Stimulated activated CD4-positive, alpha-beta T cell treated with anti-CD3 and anti-CD28 coated beads, Interleukin-2, amount 100 ng/mL, for 4 hours (primary cell): ENCODE data around the gene CST8.

ENCODE experiments used
- DNase-seq: peaks from one replicate; pipeline ENCODE4 v3.0.0-alpha.2; 2020; ENCODE audit warnings: low read depth

CST8 gene

DNA sequence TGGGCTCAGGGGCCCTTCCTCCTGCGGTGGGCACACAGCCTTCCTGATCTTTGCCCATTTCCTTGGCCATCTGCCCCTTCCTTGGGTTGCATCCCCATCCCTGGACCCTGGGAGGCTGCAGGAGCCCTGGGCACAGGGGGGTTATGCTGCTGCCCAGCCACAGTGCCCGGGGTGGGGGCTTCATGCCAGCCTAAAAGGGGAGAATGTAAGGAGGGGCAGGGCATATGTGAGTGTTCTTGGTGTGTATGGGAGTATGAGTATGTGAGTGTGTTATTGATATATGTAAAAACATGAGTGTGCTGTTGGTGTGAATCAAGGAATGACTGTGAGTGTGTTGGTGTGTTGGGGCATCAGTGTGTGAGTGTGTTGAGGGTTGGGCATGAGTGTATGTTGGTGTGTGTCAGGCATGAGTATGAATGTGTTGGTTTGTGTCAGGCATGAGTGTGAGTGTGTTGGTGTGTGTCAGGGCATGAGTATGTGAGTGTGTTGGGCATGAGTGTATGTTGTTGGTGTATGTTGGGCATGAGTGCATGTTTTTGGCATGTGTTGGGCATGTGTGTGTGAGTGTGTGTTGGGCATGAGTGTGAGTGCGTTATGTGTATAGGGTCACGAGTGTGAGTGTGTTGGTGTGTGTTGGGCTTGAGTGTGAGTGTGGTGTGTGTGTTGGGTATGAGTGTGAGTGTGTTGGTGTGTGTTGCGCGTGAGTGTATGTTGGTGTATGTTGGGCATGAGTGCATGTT is 14.7 kb upstream of the CST8 start:
- no peak for DNase-seq

DNA sequence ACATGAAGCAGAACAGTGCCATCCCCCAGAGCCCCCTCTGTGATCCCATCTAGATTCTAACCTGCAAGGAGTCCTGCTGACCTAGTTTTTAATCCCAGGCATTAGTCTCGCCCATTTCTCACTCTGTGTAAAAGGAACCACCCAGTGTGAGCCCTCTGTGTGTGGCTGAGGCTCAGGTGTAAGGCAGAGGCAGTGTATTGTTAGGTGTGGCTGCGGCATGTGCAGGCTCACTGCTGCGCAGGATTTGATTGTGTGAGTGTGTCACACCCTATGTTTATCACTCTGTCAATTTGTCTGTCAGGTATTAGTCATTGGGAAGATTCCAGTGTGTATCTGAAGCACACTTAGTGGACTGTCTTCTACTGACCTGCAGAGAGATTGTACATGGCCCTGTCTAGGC is 13.7 kb upstream of the CST8 start:
- DNase-seq: no peak

DNA sequence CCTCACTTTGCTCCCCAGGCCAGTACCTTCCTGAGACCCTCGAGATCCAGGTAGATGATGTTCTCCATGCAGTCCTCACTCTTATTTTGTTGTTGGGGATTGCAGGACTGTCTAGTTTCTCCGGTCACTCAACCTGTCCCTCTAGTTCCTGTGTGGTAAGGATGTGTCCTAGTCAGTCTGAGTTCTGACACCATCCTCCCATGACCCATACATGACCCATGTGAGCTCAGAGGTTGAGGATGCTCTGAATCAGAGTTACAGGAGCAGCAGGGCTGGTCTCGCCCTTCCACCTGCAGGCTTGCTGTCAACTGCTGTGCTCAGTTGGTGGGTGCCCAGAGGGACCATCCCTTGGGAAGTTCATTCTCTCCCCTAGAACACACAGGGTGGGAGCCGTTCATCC is 11.9 kb upstream of the CST8 start:
- no peak for DNase-seq

DNA sequence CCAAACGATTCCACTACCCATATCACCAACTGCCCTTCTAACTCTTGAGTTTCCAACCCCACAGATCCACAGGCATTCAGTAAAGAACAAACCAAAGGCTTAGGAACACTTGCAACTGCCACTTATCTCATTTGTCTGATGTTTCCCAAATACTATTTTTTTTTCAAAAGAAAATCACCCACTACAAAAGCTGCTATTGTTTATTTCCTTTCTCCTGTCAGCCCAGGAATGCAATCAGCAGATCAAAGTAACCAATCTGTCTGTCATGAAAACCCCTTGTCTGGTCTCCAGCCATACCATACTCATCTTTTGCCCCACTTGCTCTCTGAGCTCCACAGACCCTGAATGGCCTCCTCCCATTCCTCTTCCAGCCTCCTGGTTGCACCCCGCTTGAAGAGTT is 8.8 kb upstream of the CST8 start:
- DNase-seq: no peak

DNA sequence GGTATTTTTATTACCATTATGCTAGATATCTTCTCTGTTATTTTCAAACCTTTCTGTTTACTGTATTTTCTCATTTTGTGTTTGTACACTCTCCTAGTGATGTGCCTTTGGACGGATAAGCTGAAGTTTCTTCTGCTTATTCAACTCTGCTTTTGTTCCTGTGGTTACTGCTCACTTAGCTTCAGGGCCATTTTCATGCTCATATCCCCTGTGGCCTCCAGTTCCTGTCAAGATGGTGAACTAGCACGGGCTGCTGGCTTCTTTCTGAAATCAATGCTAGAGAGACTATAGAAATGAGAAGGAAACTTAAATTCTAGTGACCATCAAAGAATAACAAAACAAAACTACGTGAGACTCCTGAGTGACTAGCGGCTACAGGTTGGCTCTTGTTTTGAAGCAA is 6.8 kb upstream of the CST8 start:
- DNase-seq: no peak

DNA sequence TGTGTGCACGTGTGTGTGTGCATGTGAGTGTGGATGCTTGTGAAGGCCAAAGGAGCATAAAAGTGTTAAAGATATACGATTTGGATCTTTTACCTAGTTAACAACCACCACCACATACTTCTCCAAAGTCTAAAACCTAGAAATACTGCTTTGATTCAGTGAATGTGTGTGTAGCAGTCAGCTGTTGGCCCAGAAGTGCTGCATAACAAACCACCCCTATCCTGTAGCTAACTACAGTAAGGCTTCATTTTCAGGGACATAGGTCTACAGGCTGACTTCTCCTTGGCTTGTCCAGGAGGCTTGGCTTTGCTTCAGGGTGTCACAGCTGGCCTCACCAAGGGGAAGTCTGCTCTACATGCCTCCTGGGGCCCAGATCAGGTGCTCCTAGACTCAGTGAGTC is 2.4 kb upstream of the CST8 start:
- DNase-seq: no peak

DNA sequence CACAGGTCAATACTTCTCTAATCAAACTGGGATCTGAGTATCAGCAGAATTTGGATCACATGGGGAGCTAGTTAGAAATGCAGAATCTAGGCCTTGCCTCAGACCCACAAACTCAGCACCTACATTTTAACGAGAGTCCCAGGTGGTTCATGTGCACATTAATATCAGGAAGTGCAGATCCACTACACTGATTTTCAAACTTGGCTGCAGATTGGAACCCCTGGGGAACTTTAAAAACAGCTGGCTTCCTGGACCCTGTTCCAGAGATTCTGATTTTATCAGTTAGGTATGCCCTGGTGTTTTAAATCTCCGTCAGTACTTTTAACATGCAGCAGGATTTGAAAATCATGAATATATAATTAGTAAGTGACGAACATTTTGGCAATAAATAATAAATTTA is 1.9 kb upstream of the CST8 start:
- no peak for DNase-seq

DNA sequence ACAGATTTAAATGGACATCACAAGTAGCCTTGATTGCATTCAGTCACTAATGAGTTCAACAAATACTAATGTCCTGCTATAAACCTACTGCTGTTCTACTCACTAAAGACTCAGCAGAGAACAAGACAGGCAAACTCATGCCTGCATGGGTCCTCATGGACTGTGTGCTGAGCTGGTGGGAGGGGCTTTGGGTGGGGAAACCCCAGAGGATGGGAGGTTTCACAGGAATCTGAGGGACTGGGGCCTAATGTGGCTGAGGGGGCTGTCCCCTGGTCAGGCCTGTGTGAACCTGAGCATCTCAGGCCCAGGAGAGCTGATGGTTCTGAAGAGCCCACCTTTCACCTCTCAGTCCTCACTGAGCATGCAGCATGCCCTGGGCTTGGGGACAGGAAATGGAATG is 1.4 kb downstream of the CST8 start:
- DNase-seq: no peak

DNA sequence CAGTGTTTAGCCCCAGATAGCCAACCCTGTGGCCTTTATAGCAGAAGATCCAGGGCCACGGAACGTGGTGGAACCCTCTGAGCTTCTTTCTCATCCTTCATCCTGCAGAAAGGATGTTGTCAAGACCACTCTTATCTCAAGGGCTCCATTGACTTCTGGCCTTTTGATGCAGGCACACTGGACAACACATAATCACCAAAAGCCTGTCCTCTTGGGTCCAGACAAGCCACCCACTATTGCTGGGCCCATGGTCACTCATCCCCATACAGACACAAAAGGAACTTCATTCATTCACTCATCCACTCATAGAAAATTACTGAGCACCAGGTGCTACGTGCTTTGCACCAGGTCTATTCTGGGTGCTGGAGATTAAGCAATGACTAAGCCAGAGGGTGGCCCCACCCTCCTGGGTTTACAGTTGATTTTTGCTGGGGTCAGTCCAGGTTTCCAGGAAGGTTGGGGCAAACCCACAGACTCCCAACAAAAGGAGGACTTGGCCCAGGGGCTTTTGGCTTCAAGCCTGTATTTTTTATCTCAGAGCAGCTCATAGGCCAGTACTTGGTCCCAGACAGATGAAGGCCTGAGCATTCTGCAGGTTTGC is 2.4 kb downstream of the CST8 start:
- DNase-seq: no peak

DNA sequence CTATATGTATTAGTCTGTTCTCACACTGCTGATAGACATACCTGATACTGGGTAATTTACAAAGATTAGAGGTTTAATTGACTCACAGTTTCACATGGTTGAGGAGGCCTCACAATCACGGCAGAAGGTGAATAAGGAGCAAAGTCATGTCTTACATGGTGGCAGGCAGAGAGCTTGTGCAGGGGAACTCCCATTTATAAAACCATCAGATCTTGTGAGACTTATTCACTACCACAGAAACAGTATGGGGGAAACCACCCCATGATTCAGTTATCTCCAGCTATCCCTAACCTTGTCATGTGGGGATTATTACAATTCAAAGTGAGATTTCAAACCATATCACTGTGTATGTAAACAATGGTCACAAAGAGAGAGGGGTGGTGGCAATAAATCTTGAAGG is 6.6 kb downstream of the CST8 start:
- no peak for DNase-seq

DNA sequence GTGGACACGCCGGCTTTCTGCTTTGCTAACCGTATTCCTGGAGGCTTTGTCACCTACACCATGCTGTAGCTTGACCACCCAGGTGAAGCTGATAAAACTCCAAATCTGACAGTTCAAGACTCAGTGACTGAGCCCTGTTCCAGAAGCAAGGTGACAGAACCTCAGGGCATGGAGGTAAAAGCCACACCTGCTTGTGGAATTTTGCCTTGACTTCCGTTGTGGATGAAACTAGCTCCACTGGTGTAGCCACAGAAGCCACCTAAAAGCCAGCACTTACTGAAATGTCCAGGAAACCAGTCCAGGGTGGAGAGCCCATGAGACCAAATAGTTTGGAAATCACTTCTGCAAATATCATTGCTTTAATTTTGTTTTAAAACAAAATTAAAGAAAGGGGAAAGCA is 11.0 kb downstream of the CST8 start:
- no peak for DNase-seq

DNA sequence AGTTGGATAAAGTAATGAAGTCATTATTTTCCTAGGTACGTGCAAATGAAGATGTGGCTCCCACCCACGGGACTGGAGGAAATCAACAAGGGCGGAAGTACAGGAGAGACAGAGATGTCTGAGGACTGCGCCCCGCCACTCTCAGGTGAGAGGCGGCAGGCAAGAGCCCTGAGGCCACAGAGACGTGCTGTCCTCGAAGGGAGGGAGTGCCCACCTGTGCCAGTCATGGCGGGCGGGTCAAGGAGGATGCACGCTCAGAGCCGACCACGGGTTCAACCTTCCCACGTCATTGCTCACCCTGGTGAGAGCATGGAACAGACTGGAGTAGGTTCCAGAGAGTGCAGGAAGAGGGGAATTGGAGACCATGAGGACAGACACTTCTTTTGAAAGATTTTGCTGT is 12.7 kb downstream of the CST8 start:
- DNase-seq: no peak

DNA sequence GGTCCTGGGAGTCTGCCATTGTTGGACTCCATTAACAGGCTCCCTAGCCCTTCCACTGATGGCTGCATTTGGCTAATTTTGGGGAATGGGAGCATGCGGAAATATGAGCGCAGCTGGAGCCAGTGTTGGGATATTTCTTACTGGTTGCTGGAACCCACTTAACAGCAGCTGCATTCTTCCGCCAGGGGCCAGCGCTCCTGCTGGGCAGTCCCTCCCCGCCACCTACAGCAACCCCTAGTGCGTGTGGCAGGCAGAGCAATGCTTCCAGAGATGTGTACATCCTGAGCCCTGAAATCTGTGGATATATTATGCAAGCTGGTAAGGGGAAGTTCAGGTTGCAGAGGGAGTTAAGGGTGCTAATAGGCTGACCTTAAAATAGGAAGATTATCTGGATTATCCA is 16.4 kb downstream of the CST8 start:
- no peak for DNase-seq

DNA sequence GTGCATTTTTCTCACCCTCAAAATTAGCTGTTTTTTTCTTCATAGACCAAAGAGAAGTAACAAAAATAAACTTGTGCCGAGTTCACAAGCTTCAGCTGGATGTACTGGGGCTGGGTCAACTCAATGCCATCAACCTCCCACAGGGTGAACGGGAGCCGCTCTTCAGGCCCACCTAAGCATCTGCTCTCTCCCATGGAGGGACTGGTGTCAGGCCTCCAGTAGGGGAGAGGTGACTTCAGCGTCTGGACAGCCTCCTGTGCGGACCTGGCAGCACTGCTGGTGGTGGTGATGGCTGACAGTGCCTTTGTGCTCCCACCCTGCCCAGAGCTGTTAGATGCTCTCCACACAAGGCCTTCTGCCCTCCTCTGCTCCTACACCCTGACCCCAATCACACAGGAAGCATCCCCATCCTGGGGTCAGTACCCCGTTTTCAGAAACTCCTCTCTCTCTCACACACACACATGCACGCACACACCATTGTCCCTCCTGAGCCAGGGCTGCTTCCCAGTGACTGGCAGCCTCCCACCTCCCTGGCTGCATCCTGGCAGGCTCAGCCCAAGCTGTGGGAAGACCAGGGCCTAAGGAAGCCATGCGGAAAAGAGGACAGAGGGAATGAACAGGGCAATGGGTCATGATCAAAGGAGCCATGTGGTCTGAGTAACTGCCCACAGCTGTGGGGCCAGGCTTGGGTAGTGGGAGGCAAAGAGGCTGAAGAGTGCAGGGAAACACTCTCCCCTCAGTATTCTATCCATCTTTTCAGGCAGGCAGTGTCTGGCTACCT is 17.7 kb downstream of the CST8 start:
- no peak for DNase-seq

DNA sequence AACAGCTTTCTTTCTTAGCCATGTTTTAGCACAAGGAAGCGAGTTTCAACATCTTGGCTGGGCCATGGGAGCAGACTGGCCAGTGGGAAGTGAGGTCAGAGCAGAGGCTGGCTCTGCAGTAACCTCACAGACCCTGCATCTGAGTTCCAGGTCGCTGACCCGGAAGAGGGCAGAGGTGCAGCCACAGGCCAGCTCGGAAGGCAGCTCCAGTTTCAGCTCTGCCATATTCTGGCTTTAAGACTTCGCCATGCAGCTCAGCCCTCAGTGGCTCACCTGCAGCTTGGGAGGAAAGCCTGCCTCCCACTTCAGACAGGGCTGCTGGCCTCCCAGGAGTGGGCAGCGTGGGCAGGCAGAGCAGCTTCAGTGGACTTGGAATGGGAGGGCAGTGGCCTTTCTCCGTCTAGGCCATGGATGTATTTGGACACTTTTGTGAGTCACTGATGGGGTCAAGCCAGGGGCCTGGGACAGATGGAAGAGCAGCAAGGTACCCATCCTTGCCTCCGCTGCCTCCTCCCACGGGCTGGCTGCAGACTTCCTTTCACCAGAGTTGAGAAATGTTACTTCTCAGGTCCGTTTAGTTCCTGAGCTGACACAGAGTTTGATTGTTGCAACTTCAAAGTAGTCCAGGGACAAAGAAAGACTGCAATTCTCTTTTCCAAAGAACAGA is 18.5 kb downstream of the CST8 start:
- no peak for DNase-seq

DNA sequence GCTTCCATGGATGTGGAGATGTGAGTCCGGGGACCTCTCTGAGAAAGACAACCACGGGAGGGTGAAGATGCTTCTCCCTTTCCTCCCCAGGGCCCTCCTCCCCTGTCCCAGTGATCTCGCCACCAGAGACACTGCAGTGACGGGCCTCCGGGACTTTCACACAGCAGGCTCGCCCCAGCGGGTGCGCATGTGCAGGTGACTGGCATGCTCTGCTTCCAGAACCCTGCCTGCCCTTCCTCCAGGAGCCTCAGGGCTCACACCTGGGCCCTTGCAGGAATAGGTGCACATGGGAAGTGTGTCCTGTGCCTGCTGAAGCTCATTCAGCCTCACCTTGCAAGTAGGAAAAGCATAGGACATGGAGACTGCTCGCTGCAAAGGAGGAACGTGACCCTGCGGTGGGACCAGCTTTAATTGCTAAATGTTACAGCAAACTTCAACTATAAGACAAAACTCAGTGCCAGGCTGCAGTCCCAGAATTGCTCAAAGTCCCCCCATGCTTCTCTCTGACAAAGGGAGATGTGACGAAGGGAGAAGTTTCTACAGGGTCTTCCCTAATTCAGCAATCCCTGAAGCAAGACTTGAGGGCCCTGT is 19.2 kb downstream of the CST8 start:
- no peak for DNase-seq

DNA sequence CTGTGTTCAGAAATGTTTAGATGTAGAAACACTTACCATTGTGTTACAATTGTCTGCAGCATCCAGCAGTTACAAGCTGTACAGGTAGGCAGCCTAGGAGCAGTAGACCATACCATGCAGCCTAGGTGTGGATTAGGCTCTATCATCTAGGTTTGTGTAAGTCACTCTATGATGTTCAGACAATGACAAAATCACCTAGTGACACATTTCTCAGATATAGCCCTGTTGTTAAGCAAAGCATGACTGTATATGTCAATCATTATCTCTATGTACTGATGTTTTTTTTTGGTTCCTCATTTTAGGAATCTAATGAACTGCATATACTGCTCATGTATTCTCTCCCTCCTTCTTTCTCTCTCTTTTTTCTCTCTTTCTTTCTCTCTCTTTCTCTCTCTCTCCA is 22.2 kb downstream of the CST8 start:
- no peak for DNase-seq

DNA sequence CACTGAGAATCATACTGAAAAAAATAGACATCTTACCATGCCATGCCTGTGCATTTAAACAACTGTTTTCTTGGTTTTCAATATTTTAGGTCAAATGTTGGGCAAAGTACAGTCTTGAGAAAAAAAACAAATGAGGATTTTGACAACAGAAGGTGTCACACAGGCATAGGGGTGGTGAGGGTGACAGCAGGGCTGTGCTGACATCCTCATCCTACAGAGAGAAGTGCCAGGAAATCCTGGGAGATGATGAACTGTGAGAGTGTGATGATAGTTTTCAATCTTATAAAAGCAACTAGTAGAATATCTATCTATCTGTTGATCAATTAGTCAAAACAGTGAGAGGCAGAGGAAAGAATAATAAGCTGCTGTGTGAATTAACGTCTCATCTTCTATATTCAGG is 23.9 kb downstream of the CST8 start:
- DNase-seq: no peak

DNA sequence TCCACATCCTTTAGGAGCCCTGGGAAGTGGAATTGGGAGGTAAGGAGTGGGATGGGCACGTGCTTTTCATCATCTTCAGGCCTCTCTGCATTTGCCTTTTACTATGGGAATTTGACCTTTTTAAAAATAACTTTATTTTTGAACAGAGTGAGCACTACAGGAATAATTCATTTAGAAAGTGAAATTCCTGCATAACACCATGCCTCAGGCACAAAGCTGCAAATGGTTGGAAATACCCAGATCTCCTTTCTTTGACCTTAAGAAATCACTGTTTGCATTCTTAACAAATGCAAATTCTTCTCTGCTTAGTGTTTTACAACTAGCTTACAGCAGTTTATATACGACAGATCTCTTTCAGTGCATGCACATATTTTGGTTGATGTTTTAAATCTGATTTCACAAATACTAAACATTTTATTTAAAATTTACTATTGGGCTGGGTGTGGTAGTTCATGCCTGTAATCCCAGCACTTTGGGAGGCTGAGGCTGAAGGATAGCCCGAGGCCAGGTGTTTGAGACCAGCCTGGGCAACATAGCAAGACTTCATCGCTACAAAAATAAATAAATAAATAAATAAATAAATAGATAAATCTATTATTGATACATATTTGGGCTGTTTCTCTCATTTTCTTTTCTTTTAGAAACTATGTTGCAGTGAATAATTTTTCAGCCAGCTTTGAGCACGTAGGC is 24.5 kb downstream of the CST8 start:
- DNase-seq: no peak

DNA sequence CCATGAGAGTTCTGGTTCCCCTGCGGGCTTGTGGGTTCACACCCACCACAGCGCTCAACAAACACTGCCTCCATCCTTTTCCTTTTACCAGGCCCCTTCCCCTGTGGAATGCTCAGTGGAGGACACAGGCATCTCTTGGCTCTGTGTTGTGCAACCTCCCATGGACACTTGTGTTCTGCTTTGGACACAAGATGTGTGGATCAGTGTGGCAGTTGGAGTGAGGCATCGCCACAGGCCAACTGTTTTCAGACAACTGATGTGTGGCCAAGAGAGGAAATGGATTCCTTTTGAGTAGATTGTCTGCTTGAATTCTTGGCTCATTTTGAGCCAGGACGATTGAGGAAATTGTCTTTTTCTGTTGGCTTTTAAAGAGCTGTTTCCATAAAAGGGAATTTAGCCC is 26.8 kb downstream of the CST8 start:
- DNase-seq: no peak

DNA sequence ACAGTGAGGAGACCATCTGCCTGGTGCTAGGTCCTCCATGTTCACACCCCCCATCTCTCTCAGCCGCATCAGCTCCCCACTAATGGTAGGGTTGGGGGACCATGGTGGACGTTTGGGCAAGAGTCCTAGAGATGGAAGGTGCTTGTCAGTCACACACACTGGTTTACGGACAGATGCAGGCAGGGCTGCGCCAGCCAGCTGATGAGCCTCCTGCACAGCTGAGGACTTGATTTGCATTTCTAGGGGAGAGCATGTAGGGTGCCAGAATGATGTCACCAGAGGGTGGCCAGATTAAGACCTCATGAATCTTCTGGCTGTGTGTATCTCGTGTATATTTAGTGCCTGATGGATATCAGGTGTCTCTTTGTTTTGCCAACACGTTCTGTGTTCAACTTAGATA is 28.6 kb downstream of the CST8 start:
- DNase-seq: no peak

DNA sequence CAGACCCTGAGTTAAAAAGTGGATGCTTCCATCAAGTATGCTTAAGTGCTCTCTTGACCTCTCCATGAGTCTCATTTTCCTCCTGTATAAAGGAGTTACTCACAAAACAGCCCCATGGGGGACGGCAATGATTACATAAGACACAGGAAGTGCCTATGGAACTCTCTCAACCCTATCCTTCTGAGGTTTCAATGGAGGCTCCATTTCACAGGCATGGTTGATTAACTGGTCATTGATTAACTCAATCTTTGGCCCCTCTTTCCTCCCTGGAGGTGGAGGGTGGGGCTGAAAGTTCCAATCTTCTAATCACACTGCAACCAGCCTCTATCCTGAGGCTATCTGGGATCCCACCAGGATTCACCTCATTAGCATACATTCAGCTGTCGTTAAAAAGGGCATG is 29.3 kb downstream of the CST8 start:
- DNase-seq: no peak
